Measurements from ENCODE around the gene VAV1. TPM values are rescaled to one million over a fixed set of nuclear protein-coding genes. Genes with fewer than 3 reads are reported as not detected.
A peak's percentile ranks its signal among the peaks of the same experiment; 100 is the strongest.

The VAV1 gene
- total and polyA plus RNA-seq, 9 of the 15 experiments (the other 6 are each of a cell fraction or from before 2014, with no cell fraction given): 0.46 to 20.1 (median 11.1) TPM

- peak; percentile 66 for TF ChIP-seq PRDM10 (IDR thresholded peaks at IDR 0.05; ENCODE audit: partially characterized antibody)
- peak; percentile 61; the same call in 1 of the 2 replicates for TF ChIP-seq LEF1 (IDR thresholded peaks at IDR 0.05)
- TF ChIP-seq L3MBTL2 (IDR thresholded peaks at IDR 0.05): peak; percentile 72
- 0 out of 2 replicates have a peak, but pooled peaks have one; percentile 58 for TF ChIP-seq SPI1 (IDR thresholded peaks at IDR 0.05; ENCODE audit: borderline replicate concordance, low read depth, low read length)
- peak; percentile 68 for TF ChIP-seq GABPA (tag; conservative IDR thresholded peaks at IDR 0.05; ENCODE audit: low read depth)
- TF ChIP-seq ZBTB9 (CRISPR knock-in tag; IDR thresholded peaks at IDR 0.05): no peak
- no peak for TF ChIP-seq PHB (CRISPR knock-in tag; IDR thresholded peaks at IDR 0.05)
- TF ChIP-seq ZNF175 (CRISPR knock-in tag; IDR thresholded peaks at IDR 0.05; ENCODE audit: low read depth): 0 out of 2 replicates have a peak, but pooled peaks have one; percentile 26
- TF ChIP-seq ZBTB40 (IDR thresholded peaks at IDR 0.05): peak; percentile 55; the same call in 1 of the 2 replicates
- no peak for TF ChIP-seq ZBTB40 (CRISPR knock-in tag; IDR thresholded peaks at IDR 0.05)
Measured at GRCh38 chr19:6891761-6892385, 119.4 kb downstream of the VAV1 start (continued).

All from K562 (cell line).